IMR-90 (cell line): ENCODE data around the gene EXOC3L4. TPM values are rescaled to one million over a fixed set of nuclear protein-coding genes. Genes with fewer than 3 reads are reported as not detected.

ENCODE experiments used
- ATAC-seq: fragments of 200-7000 bp; cut with Tn5 transposase; 2 replicates; pipeline ENCODE4 v1.9.1; 2020; ENCODE audit warnings: low read depth, mild to moderate bottlenecking, moderate library complexity
- BruUV-seq: library from RNA; stranded (reverse); fragments of 400-500 nt; replicated peaks from 2 replicates; lab custom pipeline; 2021; lab: Mats Ljungman, UMichigan
- CTCF ChIA-PET: fragments of 300-600 bp; formaldehyde crosslinking; extraction: SDS; loops from one replicate; lab custom pipeline; 2021; ENCODE audit warnings: antibody characterized with exemption; lab: Yijun Ruan, JAX
- POLR2A ChIA-PET: fragments of 300-600 bp; sonication (Branson Sonifier 250); formaldehyde crosslinking; loops from one replicate; lab custom pipeline; 2022; ENCODE audit warnings: antibody characterized with exemption; ENCODE audit not compliant: unreplicated experiment; lab: Charles Lee
- DNase-seq: peaks from one replicate; pipeline ENCODE4 v3.0.0; 2013
- H2AFZ ChIP-seq: replicated peaks from 2 replicates; pipeline ENCODE3; 2013; ENCODE audit warnings: low read length, mild to moderate bottlenecking; ENCODE audit not compliant: poor library complexity
- H2AK5ac ChIP-seq: 2 replicates; pipeline ENCODE4 v1.6.1; 2013; ENCODE audit warnings: low read depth, low read length, inconsistent platforms
- H2AK9ac ChIP-seq: replicated peaks from 2 replicates; pipeline ENCODE3; 2013; ENCODE audit warnings: mild to moderate bottlenecking, low read depth, low read length, moderate library complexity; ENCODE audit not compliant: poor library complexity
- H2BK120ac ChIP-seq: 2 replicates; pipeline ENCODE4 v1.6.1; 2013; ENCODE audit warnings: low read depth, low read length, inconsistent platforms
- H2BK15ac ChIP-seq: 3 replicates; pipeline ENCODE4 v1.6.1; 2013; ENCODE audit warnings: low read depth, low read length, inconsistent platforms
- H2BK20ac ChIP-seq: 2 replicates; pipeline ENCODE4 v1.6.1; 2013; ENCODE audit warnings: low read depth, mild to moderate bottlenecking, inconsistent platforms, low read length, moderate library complexity
- H2BK5ac ChIP-seq: 2 replicates; pipeline ENCODE4 v1.6.1; 2013; ENCODE audit warnings: mild to moderate bottlenecking, low read depth, low read length, inconsistent platforms; ENCODE audit not compliant: poor library complexity, severe bottlenecking
- H3K14ac ChIP-seq: replicated peaks from 2 replicates; pipeline ENCODE4 v1.6.1; 2013; ENCODE audit warnings: low read depth, low read length, inconsistent platforms
- H3K18ac ChIP-seq: 2 replicates; pipeline ENCODE4 v1.6.1; 2013; ENCODE audit warnings: low read depth, low read length, control low read depth
- H3K23ac ChIP-seq: 2 replicates; pipeline ENCODE4 v1.6.1; 2013; ENCODE audit warnings: low read depth, low read length, inconsistent platforms
- H3K27ac ChIP-seq: 2 replicates; pipeline ENCODE4 v1.5.1; 2013; ENCODE audit warnings: mild to moderate bottlenecking, control low read depth, low read length; ENCODE audit not compliant: insufficient read depth
- H3K27me3 ChIP-seq: 2 replicates; pipeline ENCODE4 v1.6.1; 2013; ENCODE audit warnings: low read length; ENCODE audit not compliant: control insufficient read depth, insufficient read depth
- H3K36me3 ChIP-seq: 2 replicates; pipeline ENCODE4 v1.6.1; 2013; ENCODE audit warnings: low read length, mixed read lengths; ENCODE audit not compliant: control insufficient read depth, insufficient read depth
- H3K4ac ChIP-seq: 2 replicates; pipeline ENCODE4 v1.6.1; 2013; ENCODE audit warnings: low read depth, low read length, inconsistent platforms
- H3K4me1 ChIP-seq: 2 replicates; pipeline ENCODE4 v1.6.1; 2013; ENCODE audit warnings: low read length, mixed read lengths; ENCODE audit not compliant: control insufficient read depth, insufficient read depth
- H3K4me2 ChIP-seq: 2 replicates; pipeline ENCODE4 v1.6.1; 2013; ENCODE audit warnings: low read depth, mild to moderate bottlenecking, control low read depth, low read length, moderate library complexity
- H3K4me3 ChIP-seq: 2 replicates; pipeline ENCODE4 v1.5.1; 2013; ENCODE audit warnings: low read depth, mild to moderate bottlenecking, control low read depth, low read length, moderate library complexity; ENCODE audit not compliant: insufficient read depth
- H3K56ac ChIP-seq: 2 replicates; pipeline ENCODE4 v1.6.1; 2013; ENCODE audit warnings: low read length, inconsistent platforms; ENCODE audit not compliant: insufficient read depth; ENCODE audit errors: extremely low read depth
- H3K79me1 ChIP-seq, 2 experiments: 2 replicates each; pipeline ENCODE4 v1.6.1; 2013; ENCODE audit warnings: low read length in 2 of 2, inconsistent platforms in 1 of 2, low read depth in 1 of 2
- H3K9ac ChIP-seq: 2 replicates; pipeline ENCODE4 v1.6.1; 2013; ENCODE audit warnings: low read depth, low read length, control low read depth
- H3K9me1 ChIP-seq: 2 replicates; pipeline ENCODE4 v1.6.1; 2013; ENCODE audit warnings: low read length, inconsistent platforms; ENCODE audit not compliant: insufficient read depth
- H3K9me3 ChIP-seq: 2 replicates; pipeline ENCODE4 v1.6.1; 2013; ENCODE audit warnings: low read length; ENCODE audit not compliant: control insufficient read depth, insufficient read depth
- H4K20me1 ChIP-seq: 2 replicates; pipeline ENCODE4 v1.6.1; 2013; ENCODE audit warnings: low read length, inconsistent platforms; ENCODE audit not compliant: insufficient read depth
- H4K5ac ChIP-seq: 2 replicates; pipeline ENCODE4 v1.6.1; 2013; ENCODE audit warnings: mild to moderate bottlenecking, low read depth, low read length, control low read depth
- H4K8ac ChIP-seq, 2 experiments: 2 replicates each; pipeline ENCODE4 v1.6.1; 2013; ENCODE audit warnings: low read depth in 2 of 2, low read length in 2 of 2, control low read depth in 1 of 2, inconsistent platforms in 1 of 2
- H4K91ac ChIP-seq: 2 replicates; pipeline ENCODE4 v1.6.1; 2013; ENCODE audit warnings: low read depth, low read length, inconsistent platforms; ENCODE audit not compliant: insufficient read depth
- BHLHE40 ChIP-seq: fragments of 150-350 bp; IDR thresholded peaks from 2 replicates; pipeline ENCODE4 v1.6.1; 2016; ENCODE audit warnings: mild to moderate bottlenecking, low read depth, low read length
- CEBPB ChIP-seq: IDR thresholded peaks from 2 replicates; pipeline ENCODE4 v1.6.1; 2012; ENCODE audit warnings: low read depth, low read length, improper control_type of control experiment
- CHD1 ChIP-seq: IDR thresholded peaks from 2 replicates; pipeline ENCODE4 v1.6.1; 2012; ENCODE audit warnings: low read depth, low read length, improper control_type of control experiment
- FOS ChIP-seq: fragments of 150-350 bp; IDR thresholded peaks from 2 replicates; pipeline ENCODE4 v1.6.1; 2016; ENCODE audit warnings: low read depth, low read length
- MAFK ChIP-seq: IDR thresholded peaks from 2 replicates; pipeline ENCODE4 v1.6.1; 2012; ENCODE audit warnings: low read depth, low read length, improper control_type of control experiment
- MAZ ChIP-seq: IDR thresholded peaks from 2 replicates; pipeline ENCODE4 v1.6.1; 2012; ENCODE audit warnings: low read depth, mild to moderate bottlenecking, low read length, improper control_type of control experiment, moderate library complexity, borderline replicate concordance
- MXI1 ChIP-seq: IDR thresholded peaks from 2 replicates; pipeline ENCODE4 v1.6.1; 2012; ENCODE audit warnings: low read depth, mild to moderate bottlenecking, low read length, moderate library complexity, borderline replicate concordance
- NFE2L2 ChIP-seq: fragments of 150-350 bp; IDR thresholded peaks from 2 replicates; pipeline ENCODE4 v1.6.1; 2016; ENCODE audit warnings: low read depth, mild to moderate bottlenecking, low read length
- POLR2A ChIP-seq: IDR thresholded peaks from 2 replicates; pipeline ENCODE4 v1.6.1; 2012; ENCODE audit warnings: mild to moderate bottlenecking, low read depth, low read length
- RAD21 ChIP-seq: IDR thresholded peaks from 2 replicates; pipeline ENCODE4 v1.6.1; 2012; ENCODE audit warnings: low read length, improper control_type of control experiment
- RFX5 ChIP-seq: IDR thresholded peaks from 2 replicates; pipeline ENCODE4 v1.8.0; 2012; ENCODE audit warnings: low read depth, mild to moderate bottlenecking, low read length, moderate library complexity
- SMC3 ChIP-seq: fragments of 150-350 bp; IDR thresholded peaks from 2 replicates; pipeline ENCODE4 v1.6.1; 2016; ENCODE audit warnings: low read depth, mild to moderate bottlenecking, antibody characterized with exemption, low read length, moderate library complexity
- WGBS, 2 experiments: methylation state at CpG; one replicate each; pipeline versions ENCODE4 v1.1.5 to v1.1.7; 2013; ENCODE audit warnings: missing lambda C conversion rate in 2 of 2; ENCODE audit not compliant: insufficient read length in 1 of 2; ENCODE audit errors: extremely low coverage in 2 of 2; 5-methylcytosine and 5-hydroxymethylcytosine counted together
- dilution Hi-C: fragments of 300-500 bp; cut with HindIII; formaldehyde crosslinking; loops from one replicate; pipeline ENCODE4 v1.14.3; 2018; ENCODE audit warnings: low sequenced_read_pairs; ENCODE audit not compliant: unreplicated experiment
- in situ Hi-C: fragments of 300-500 bp; cut with MboI; formaldehyde crosslinking; loops from 3 replicates; pipeline ENCODE4 v1.14.3; 2019; ENCODE audit warnings: low sequenced_read_pairs, inconsistent platforms, mixed read lengths
- intact Hi-C: fragments of 100-400 bp; cut with micrococcal nuclease; formaldehyde crosslinking; loops from 2 replicates; pipeline ENCODE4 v1.10.0; 2022
- polyA plus RNA-seq, 3 experiments: library from polyadenylated mRNA; depleted of rRNA; stranded (reverse); fragments of >200 nt; gene quantifications; 2 replicates each; pipeline ENCODE4 v1.2.3, GENCODE V29; 2012; ENCODE audit warnings: low replicate concordance in 1 of 3
- total RNA-seq: library from RNA; depleted of rRNA; stranded (reverse); fragments of >200 nt; gene quantifications from 2 replicates; pipeline ENCODE4 v1.2.3, GENCODE V29; 2012
- TF ChIP-seq, protein P1 (sequence below): fragments of 150-350 bp; IDR thresholded peaks from 2 replicates; pipeline ENCODE4 v1.6.1; 2017; ENCODE audit warnings: mild to moderate bottlenecking, antibody characterized with exemption, low read length, low read depth
- TF ChIP-seq, protein P2 (sequence below): fragments of 150-350 bp; IDR thresholded peaks from 2 replicates; pipeline ENCODE4 v1.6.1; 2016; ENCODE audit warnings: low read depth, mild to moderate bottlenecking, low read length, moderate library complexity, borderline replicate concordance

EXOC3L4 gene
- total and polyA plus RNA-seq, 2 of the 4 experiments (the other 2 are of a cell fraction): not detected

DNA sequence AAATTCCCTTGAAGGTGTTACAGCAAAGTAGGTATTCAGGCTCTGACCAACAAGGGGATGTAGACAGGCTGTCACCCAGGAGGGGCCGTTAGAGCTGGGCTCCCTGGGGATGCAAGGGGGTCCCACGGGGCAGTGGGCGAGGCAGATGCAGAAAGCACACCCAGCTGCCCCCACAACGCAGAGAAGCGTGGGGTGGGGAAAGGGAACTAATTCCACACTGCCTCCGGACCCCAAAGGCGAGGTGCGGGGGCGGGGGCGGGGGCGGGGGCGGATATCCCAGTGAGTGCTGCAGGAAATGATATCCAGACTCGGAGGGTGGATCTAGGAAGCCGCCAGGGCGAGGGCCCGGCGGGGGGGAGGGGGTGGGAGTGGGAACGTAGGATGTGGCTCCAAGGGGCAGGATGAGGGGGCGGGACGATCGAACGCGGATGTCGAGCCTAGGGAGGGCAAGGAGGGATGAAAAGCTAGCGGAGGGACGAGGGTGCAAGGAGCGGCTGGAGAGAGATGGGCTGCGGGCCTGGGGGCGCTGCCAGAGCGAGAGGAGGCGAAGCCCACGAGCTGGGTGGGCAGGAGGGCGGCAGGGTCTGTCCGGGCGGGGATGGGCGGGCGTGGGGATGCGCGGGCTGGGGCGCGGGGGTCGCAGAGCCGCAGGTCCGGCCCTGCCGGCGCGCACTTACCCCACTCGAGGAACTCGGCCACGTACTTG lies 38.0 kb upstream of the EXOC3L4 start:
- peak overlapping the region; percentile 98 for H2AK5ac ChIP-seq
- peak overlapping the region; percentile 97 for H3K27ac ChIP-seq
- peak overlapping the region; percentile 55 to 90; a peak in 2 of 4 replicates for H4K8ac ChIP-seq
- H3K56ac ChIP-seq: peak overlapping the region; percentile 51; the same call in 1 of the 2 replicates
- peaks cover 20 to 61% of the 10 kb centered on the region in 2 experiments for H3K79me1 ChIP-seq
- in situ Hi-C loops: no loop called here
- intact Hi-C loops: loop anchor here (5.0 to 10.0 kb wide), 3 partner anchors 34 to 362 kb away; no protein-coding TSS in a partner anchor
- peak overlapping the region; percentile 97 for H3K4me2 ChIP-seq
- H3K14ac ChIP-seq: peak overlapping the region; percentile 96
- H4K5ac ChIP-seq: peak overlapping the region; percentile 94
- H3K4me3 ChIP-seq: peak overlapping the region; percentile 100
- no peaks in the 10 kb centered on the region for H3K27me3 ChIP-seq
- H3K36me3 ChIP-seq: peaks cover 5% of the 10 kb centered on the region; the same call in 1 of the 2 replicates
- POLR2A ChIA-PET: no interaction called here
- H4K91ac ChIP-seq: peak overlapping the region; percentile 87; the same call in 1 of the 2 replicates
- dilution Hi-C loops: no loop called here
- H2AFZ ChIP-seq: peak overlapping the region; percentile 84
- H2BK20ac ChIP-seq: no peak overlapping the region
- peak overlapping the region; percentile 91 for H2BK5ac ChIP-seq
- peak overlapping the region; percentile 85 for H3K18ac ChIP-seq
- peak overlapping the region; percentile 76 for H3K23ac ChIP-seq
- H2BK120ac ChIP-seq: no peak overlapping the region; the same call in 1 of the 2 replicates
- DNase-seq (peak; percentile 55), ATAC-seq (peak; percentile 12)
- WGBS, 2 experiments: 0% methylated on average over 27 of the region's 50 CpGs; no CpG with 5 or more reads in 1 of the 2 experiments
- H3K4ac ChIP-seq: peak overlapping the region; percentile 97
- H3K9me1 ChIP-seq: peaks cover 3% of the 10 kb centered on the region
- CTCF ChIA-PET: interaction anchor here (0.7 kb wide), 1 partner anchor 185 kb away, joined by 3 read pairs; no protein-coding TSS in a partner anchor
- H3K4me1 ChIP-seq: peaks cover 10% of the 10 kb centered on the region
- no peaks in the 10 kb centered on the region for H3K9me3 ChIP-seq
- H2BK15ac ChIP-seq: no peak overlapping the region
- BruUV-seq: no TSS peak
- H2AK9ac ChIP-seq: peak overlapping the region; percentile 99
- H4K20me1 ChIP-seq: peaks cover 49% of the 10 kb centered on the region
- H3K9ac ChIP-seq: peak overlapping the region; percentile 100
- TF ChIP-seq FOS (no peak), CEBPB (no peak), NFE2L2 (no peak), MXI1 (no peak), RFX5 (no peak), MAFK (no peak), RAD21 (no peak), POLR2A (peak; percentile 15), CHD1 (0 out of 2 replicates have a peak, but pooled peaks have one; percentile 28), SMC3 (no peak), BHLHE40 (no peak), MAZ (no peak)
- TF ChIP-seq, protein P1, sequence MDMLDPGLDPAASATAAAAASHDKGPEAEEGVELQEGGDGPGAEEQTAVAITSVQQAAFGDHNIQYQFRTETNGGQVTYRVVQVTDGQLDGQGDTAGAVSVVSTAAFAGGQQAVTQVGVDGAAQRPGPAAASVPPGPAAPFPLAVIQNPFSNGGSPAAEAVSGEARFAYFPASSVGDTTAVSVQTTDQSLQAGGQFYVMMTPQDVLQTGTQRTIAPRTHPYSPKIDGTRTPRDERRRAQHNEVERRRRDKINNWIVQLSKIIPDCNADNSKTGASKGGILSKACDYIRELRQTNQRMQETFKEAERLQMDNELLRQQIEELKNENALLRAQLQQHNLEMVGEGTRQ: no peak
- TF ChIP-seq, protein P2, sequence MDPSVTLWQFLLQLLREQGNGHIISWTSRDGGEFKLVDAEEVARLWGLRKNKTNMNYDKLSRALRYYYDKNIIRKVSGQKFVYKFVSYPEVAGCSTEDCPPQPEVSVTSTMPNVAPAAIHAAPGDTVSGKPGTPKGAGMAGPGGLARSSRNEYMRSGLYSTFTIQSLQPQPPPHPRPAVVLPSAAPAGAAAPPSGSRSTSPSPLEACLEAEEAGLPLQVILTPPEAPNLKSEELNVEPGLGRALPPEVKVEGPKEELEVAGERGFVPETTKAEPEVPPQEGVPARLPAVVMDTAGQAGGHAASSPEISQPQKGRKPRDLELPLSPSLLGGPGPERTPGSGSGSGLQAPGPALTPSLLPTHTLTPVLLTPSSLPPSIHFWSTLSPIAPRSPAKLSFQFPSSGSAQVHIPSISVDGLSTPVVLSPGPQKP: no peak
